Lung (tissue), 12 donors: ENCODE measurements around the gene GRIN2A. TPM values are rescaled to one million over a fixed set of nuclear protein-coding genes. Genes with fewer than 3 reads are reported as not detected.

Experiments
- ATAC-seq: fragments of 200-7000 bp; cut with Tn5 transposase; one replicate; pipeline ENCODE4 v1.9.1; 2020; ENCODE audit warnings: moderate number of reproducible peaks; ENCODE audit not compliant: insufficient read depth, low FRiP score
- DNase-seq, 3 donors: peaks; one replicate each; pipeline ENCODE4 v3.0.0-alpha.2; 2013 to 2017
- H3K27ac ChIP-seq, 2 donors: one replicate each; pipeline ENCODE4 v1.5.1; 2013; ENCODE audit warnings: mild to moderate bottlenecking in 2 of 2, moderate library complexity in 2 of 2, control low read depth in 1 of 2, inconsistent platforms in 1 of 2, low read depth in 1 of 2, low read length in 1 of 2
- H3K27me3 ChIP-seq, 3 donors: one replicate each; pipeline ENCODE4 v1.5.1; 2013; ENCODE audit warnings: low read length in 2 of 3; ENCODE audit not compliant: control insufficient read depth in 3 of 3, insufficient read depth in 3 of 3
- H3K36me3 ChIP-seq, 4 donors: one replicate each; pipeline ENCODE4 v1.5.1; 2013; ENCODE audit warnings: low read length in 4 of 4, mild to moderate bottlenecking in 1 of 4, moderate library complexity in 1 of 4; ENCODE audit not compliant: control insufficient read depth in 4 of 4, insufficient read depth in 4 of 4
- H3K4me1 ChIP-seq, 5 donors: one replicate each; pipeline ENCODE4 v1.5.1; 2013; ENCODE audit warnings: low read length in 5 of 5, mild to moderate bottlenecking in 2 of 5, moderate library complexity in 1 of 5; ENCODE audit not compliant: control insufficient read depth in 5 of 5, insufficient read depth in 5 of 5
- H3K4me3 ChIP-seq: one replicate; pipeline ENCODE4 v1.5.1; 2013; ENCODE audit warnings: mild to moderate bottlenecking, control low read depth, moderate library complexity
- H3K9ac ChIP-seq, 2 donors: one replicate each; pipeline ENCODE4 v1.5.1; 2013; ENCODE audit warnings: low read length in 2 of 2, control low read depth in 1 of 2; ENCODE audit not compliant: insufficient read depth in 1 of 2
- H3K9me3 ChIP-seq, 4 donors: one replicate each; pipeline ENCODE4 v1.5.1; 2013; ENCODE audit warnings: low read length in 3 of 4, mild to moderate bottlenecking in 1 of 4, moderate library complexity in 1 of 4; ENCODE audit not compliant: control insufficient read depth in 4 of 4, insufficient read depth in 3 of 4
- WGBS, 2 donors: extraction: QIAGEN DNeasy Blood & Tissue Kit; methylation state at CpG; one replicate each; pipeline ENCODE4 v1.1.7; 2013; 5-methylcytosine and 5-hydroxymethylcytosine counted together
- polyA plus RNA-seq, 2 donors: library from polyadenylated mRNA; stranded (reverse); fragments of 200-250 nt; gene quantifications; one replicate each; pipeline ENCODE4 v1.2.1, GENCODE V29; 2013
- total RNA-seq, 2 donors: library from RNA; depleted of rRNA in 1 of 2; stranded (reverse); fragments of >200 nt in 1 of 2; gene quantifications; one replicate each; pipeline ENCODE4 v1.2.1, GENCODE V29; 2014 to 2021
- TF ChIP-seq, protein P1 (sequence below): IDR thresholded peaks from 2 replicates; pipeline ENCODE4 v1.5.1; 2012; ENCODE audit warnings: mild to moderate bottlenecking; ENCODE audit errors: control extremely low read depth, extremely low read depth
- donor health status: control.
- donor health status: control.
- donor health status: Bipolar disorder and iron deficiency.
- donor health status: healthy.
- donor health status: DM: yes; HTN: yes; CAD: no.

Gene GRIN2A
- total and polyA plus RNA-seq, 4 donors, result 0.02 to 0.37 (median 0.10) TPM

GRCh38 chr16:9802160-9802559 lies 380.1 kb downstream of the GRIN2A start:
- TF ChIP-seq, protein P1, sequence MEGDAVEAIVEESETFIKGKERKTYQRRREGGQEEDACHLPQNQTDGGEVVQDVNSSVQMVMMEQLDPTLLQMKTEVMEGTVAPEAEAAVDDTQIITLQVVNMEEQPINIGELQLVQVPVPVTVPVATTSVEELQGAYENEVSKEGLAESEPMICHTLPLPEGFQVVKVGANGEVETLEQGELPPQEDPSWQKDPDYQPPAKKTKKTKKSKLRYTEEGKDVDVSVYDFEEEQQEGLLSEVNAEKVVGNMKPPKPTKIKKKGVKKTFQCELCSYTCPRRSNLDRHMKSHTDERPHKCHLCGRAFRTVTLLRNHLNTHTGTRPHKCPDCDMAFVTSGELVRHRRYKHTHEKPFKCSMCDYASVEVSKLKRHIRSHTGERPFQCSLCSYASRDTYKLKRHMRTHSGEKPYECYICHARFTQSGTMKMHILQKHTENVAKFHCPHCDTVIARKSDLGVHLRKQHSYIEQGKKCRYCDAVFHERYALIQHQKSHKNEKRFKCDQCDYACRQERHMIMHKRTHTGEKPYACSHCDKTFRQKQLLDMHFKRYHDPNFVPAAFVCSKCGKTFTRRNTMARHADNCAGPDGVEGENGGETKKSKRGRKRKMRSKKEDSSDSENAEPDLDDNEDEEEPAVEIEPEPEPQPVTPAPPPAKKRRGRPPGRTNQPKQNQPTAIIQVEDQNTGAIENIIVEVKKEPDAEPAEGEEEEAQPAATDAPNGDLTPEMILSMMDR, result no peak
- H3K36me3 ChIP-seq, result no peaks in the 10 kb centered on the region
- H3K4me1 ChIP-seq, result peaks cover 0 to 2% (median 0%) of the 10 kb centered on the region in 5 donors
- no peak overlapping the region for H3K27ac ChIP-seq
- DNase-seq (no peak), ATAC-seq (no peak)
- no peak overlapping the region for H3K9ac ChIP-seq
- 89 to 92% methylated on average over 1 of the region's 1 CpG for WGBS, 2 donors
- H3K27me3 ChIP-seq, result no peaks in the 10 kb centered on the region
- peaks cover 0 to 3% (median 1%) of the 10 kb centered on the region in 4 donors for H3K9me3 ChIP-seq
- H3K4me3 ChIP-seq, result no peak overlapping the region

DNA sequence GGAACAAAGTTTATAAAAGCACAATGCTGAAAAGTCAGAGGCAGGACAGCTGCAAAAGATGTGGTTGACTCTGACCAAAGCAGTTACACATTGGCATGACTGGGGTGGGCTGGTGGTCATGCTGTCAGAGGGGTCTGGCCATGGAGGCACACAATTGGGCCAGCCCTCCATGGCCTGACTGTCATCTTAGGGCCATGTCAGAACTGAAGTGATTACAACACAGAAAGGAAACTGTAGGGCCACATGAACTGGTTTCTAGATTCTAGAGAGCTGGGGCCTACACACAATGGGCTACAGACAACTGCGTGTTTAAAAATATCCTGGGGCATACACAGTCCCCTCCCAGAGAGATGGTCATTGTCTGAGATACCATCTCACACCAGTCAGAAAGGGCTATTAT lies 380.6 kb downstream of the GRIN2A start:
- no peak for ATAC-seq
- TF ChIP-seq, protein P1, result no peak
- H3K27ac ChIP-seq, result no peak overlapping the region
- no peaks in the 10 kb centered on the region for H3K36me3 ChIP-seq
- no peak overlapping the region for H3K4me3 ChIP-seq
- WGBS, 2 donors, result 87 to 93% methylated on average over 1 of the region's 1 CpG
- peaks cover 0 to 2% (median 0%) of the 10 kb centered on the region in 5 donors for H3K4me1 ChIP-seq
- no peak overlapping the region for H3K9ac ChIP-seq
- no peak for DNase-seq
- no peaks in the 10 kb centered on the region for H3K27me3 ChIP-seq
- H3K9me3 ChIP-seq, result peaks cover 0 to 3% (median 1%) of the 10 kb centered on the region in 4 donors

- 84 to 92% methylated on average over 6 of the region's 6 CpGs for WGBS, 2 donors
- no peak for ATAC-seq
Measured at GRCh38 chr16:9800186-9800738, 382.0 kb downstream of the GRIN2A start.

More at GRCh38 chr16:9800186-9800738, 382.0 kb downstream of the GRIN2A start:
- H3K4me1 ChIP-seq, result peaks cover 0 to 2% (median 0%) of the 10 kb centered on the region in 5 donors
- peaks cover 0 to 3% (median 1%) of the 10 kb centered on the region in 4 donors for H3K9me3 ChIP-seq
- no peak for DNase-seq
- H3K9ac ChIP-seq, result no peak overlapping the region
- no peaks in the 10 kb centered on the region for H3K36me3 ChIP-seq
- TF ChIP-seq, protein P1, result no peak
- H3K27ac ChIP-seq, result no peak overlapping the region
- H3K27me3 ChIP-seq, result no peaks in the 10 kb centered on the region
- H3K4me3 ChIP-seq, result no peak overlapping the region
